ENCODE results near the gene STEEP1.
"Not testable (repeated sequence)": the region's sequence is repeated elsewhere in the genome, so short reads cannot be mapped to it uniquely, and the experiment has no call there.

STEEP1 gene

DNA sequence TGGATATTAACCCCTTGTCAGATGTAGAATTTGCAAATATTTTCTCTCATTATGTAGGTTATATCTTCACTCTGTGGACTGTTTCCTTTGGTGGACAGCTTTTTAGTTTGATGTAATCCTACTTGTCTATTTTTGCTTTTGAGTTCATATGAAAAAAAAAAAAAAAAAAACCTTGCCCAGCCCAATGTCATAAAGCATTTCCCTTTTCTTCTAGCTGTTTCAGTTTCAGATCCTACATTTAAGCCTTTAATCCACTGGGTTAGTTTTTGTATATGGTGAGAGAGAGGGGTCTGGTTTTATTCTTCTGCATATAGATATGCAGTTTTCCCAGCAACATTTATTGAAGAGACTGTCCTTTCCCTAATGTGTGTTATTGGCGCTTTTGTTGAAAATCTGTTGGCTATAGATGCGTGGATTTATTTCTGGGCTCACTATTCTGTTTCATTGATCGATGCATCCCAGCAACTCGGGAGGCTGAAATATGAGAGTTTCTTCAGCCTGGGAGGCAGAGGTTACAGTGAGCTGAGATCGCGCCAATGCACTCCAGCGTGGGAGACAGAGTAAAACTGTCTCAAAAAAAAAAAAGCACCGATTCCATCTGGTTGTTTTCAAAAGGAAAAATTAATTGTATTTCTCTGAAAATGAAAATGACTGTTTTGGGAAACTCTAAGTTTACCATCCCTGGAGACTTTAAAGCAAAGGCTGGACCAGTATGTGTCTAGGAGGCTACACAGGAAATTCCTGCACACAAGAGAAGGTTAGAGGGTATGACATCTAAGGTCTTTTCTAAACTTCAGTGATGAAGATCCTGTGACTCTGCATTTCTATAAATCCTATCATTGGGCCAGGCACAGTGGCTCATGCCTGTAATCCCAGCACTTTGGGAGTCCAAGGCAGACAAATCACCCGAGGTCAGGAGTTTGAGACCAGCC lies 35.6 kb downstream of the STEEP1 start:
- no peak for DNase-seq (ENCODE audit: low read depth in 3 of 3)

DNA sequence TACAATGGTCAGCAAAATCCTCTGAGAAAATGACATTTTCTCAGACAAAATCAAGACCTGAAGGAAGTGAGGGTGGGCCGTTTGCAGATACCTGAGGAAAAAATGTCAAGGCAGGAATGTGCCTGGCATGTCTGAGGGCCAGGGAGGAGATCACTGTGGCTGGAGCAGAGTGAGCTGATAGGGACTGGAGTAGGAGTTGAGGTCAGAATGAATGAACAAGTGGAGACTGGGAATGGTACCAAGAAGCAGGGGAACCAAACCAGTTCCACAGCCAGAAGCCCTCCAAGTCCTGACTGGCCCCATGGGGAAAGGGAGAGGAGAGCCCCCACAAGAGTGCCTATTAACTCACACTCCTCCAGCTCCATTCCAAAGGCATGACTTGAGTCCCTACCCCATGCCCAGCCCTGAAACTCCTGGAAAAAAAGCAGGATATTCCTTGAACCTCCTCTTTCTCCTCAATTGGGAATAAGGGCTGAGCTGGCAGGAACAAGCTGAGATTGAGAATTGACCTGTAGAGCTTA lies 41.5 kb downstream of the STEEP1 start:
- DNase-seq (ENCODE audit: low read depth in 3 of 3) = no peak

DNA sequence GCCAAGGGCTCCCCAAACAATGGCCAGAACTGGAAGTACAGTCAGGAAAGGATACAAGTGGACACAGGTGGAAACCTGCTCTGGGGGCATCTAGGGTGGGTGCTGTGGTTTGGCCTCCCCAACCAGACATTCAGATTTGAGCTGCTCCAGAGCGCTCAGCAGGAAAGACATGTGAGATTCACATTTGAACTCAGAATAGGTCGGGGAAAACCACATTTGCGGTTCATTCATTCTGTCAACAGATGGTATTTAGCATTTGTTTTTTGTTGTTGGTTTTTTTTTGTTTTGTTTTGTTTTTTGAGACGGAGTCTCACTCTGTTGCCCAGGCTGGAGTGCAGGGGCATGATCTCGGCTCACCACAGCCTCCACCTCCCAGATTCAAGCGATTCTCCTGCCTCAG lies 44.0 kb downstream of the STEEP1 start:
- no peak for DNase-seq (ENCODE audit: low read depth in 3 of 3)

DNA sequence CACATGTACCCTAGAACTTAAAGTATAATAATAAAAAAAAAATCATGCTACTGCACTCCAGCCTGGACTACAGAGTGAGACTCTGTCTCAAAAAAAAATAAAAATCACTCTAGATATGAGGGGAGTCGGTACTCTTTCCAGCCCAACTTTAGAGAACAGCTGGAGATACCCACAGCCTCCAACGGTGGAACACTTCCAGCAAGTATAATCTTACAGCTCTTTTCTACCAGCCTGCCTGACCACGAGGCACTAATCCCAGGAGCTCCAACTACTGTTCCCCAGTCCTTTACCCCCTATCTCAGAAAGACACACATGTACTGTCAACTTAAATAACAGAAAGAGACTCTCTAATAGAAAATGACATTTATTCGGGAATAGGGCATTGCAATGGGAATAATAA lies 46.8 kb downstream of the STEEP1 start:
- no peak for DNase-seq (ENCODE audit: low read depth in 3 of 3)

DNA sequence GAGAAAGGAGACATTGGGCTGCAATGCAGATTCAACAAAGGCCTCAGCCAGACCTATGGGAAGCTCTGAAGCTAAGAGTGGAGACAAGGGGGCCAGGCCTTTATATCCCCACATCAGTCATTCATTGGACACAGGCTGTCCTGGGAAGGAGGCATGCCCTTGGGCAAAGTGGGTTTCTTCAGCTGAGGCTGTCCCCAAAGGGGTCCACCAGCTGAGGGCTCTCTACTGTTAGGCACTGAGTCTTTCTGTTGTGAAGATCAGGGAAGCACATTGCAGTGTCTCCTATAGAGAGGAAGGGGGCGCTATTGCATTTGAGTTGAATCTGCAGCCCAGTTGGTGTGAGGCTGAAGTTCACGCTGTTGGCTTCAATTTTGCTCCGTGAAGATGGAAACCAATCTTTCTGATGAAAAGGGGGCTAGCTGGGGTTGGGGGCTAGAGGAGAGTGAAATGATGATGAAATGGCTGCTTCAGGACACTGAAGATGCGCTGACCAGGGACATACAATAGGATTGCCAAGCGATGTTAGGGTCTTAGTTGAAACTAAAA lies 49.0 kb downstream of the STEEP1 start:
- peak in 2 of 3 experiments; percentile 4 to 17 for DNase-seq (ENCODE audit: low read depth in 3 of 3)

DNA sequence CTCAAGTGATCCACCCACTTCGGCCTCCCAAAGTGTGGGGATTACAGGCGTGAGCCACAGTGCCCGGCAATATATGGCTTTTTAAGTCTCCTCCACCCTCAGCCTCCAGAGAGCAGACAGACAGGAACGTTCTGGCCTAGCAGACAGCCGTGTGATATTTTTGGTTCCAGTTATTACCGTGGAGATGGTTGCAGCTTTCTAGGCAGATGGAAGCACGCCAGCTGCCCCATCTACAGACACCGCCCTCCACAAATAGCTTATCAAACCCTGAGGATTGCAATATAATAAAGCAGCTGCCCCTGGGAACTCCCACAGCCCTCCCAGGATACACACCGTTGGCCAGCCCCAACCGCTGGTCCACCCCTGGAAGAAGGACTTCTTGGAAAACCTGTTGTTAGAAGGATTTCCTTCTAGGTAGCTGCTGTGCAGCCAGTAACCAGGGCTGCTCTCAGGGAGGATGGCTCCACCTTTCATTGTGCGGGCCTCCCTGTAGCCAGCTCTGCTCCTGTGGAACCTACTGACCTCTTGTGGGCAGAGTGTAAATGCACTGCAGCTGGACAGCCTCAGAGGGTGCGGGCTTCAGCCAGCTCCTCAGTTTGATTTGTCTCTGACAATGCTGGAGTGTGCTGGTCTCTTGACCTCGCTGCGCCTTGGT lies 52.9 kb downstream of the STEEP1 start:
- no peak for DNase-seq (ENCODE audit: low read depth in 3 of 3)

DNA sequence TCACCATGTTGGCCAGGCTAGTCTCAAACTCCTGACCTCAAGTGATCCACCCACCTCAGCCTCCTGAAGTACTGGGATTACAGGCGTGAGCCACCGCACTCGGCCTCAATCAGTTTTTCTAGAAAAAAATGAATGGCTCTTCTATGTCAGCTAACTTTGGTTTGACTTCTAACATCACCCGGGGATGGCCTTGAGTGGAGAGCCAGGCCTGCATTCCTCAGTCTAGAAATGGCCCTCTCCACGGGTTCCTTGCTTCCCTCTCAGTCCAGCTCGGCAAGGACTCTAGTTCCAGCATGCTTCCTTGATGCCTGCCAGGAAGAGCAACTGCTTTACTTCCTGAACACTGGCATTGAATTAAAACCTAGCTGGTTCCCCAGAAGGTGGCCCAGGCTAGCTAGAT lies 58.0 kb downstream of the STEEP1 start:
- DNase-seq (ENCODE audit: low read depth in 3 of 3) = no peak

DNA sequence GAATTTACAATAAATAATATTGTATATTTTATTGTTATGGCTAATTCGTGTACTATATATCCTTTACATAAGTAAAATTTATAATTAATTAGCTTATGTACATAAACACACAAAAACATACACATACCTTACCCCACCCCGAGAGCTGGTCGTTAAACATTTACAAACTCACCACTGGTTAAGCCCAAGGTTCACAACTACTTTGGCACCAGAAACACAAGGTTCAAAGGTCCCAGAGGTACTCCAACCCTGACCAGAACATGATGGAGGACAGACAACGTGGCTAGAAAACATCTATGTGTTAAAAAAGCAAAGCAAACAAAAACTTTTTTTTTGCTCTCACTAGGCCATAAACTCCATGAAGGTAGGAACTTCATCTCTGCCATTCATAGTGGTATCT lies 59.3 kb downstream of the STEEP1 start:
- no peak for DNase-seq (ENCODE audit: low read depth in 3 of 3)

DNA sequence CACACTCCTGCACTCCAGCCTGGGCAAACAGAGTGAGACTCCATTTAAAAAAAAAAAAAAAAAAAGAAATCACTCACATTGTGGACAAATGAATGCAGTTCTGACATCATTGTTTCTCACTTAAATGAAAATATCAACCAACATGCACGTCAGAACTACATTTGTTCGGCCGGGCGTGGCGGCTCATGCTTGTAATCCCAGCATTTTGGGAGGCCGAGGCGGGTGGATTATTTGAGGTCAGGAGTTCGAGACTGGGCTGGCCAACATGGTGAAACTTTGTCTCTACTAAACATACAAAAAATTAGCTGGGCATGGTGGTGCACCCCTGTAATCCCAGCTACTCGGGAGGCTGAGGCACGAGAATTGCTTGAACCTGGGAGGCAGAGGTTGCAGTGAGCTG lies 60.1 kb downstream of the STEEP1 start:
- DNase-seq (ENCODE audit: low read depth in 3 of 3) = not testable (repeated sequence)

DNA sequence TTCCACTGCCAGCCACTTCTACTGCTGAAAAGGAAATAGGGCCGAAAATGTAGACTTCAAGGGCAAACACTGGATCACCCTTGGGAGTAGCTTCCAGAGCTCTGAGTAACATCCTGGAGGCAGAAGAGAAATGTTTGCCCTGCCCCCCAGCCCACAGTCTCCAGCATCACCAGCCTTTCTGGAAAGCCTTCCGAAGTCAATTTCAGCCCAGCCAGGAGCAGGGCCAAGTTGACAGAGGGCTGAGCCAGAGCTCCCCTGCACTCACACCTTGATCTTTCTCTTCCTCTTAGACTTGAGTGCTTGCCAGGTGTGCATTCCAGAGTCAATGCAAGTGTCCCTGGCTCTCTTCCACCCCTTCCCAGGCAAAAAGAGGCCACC lies 61.7 kb downstream of the STEEP1 start:
- no peak for DNase-seq (ENCODE audit: low read depth in 3 of 3)

DNA sequence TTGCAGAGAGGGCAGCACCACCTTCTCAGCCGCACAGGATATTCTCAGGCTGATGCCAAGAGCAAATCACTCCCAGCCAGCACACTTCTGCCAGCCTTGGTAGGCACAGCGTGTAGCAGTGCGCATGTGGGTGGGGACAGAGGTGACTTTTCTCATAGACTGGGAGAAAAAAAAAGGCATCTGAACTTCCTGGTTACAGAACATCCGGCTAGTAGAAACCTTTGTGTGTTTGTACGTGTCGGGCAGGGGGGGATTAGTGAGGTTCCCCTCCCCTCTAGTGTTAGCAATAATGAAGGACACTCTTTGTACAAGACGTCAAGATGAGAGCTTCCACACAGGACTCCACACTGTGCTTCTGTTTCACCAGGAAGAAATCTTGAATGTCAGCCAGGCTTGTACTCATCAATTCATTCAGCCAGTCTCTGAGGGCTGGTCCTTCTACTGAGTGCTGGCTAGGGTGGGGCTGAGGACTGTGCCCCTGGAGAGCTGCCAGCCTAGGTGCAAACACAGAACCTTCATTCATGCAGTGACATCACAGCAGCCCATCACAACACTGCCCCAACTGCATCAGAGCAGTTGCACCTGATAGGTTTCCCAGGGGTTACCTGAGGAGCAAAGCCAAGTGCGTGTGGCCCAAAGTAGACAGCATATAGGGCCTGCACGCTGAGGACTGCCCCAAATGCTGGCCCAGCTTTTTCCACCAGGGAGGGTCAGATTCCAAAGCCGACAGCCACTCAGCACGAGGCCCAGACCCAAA lies 62.3 kb downstream of the STEEP1 start:
- DNase-seq (ENCODE audit: low read depth in 3 of 3) = no peak

DNA sequence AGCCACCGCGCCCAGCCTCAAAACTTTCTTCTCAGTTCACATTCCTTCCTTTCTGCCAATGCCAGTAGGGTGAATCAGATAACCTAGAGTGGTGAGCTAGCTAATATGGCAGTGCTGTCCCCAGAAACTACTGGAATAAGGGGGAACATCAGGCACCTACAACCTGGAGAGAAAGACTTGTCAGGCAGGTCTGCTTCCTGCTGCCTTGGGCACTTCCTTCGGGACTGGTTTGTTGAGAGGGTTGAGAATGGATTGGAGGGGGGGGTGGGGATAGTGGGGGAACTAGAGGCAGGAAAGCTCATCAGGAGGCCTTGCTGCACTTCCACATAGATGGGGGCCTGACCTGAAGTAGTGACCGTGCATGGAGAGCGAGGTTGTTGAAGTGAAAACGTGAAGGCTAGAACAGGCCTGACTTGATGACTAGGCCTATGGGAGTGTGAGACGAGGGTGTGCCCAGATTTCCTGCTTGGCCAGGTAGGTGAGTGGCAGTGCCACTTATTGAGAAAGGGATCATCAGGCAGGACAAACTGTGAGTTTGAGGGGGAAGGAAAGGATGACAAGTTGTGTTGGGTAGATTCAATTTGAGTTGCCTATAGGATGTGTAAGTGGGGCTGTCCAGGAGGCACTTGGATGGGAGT lies 63.6 kb downstream of the STEEP1 start:
- no peak for DNase-seq (ENCODE audit: low read depth in 3 of 3)

DNA sequence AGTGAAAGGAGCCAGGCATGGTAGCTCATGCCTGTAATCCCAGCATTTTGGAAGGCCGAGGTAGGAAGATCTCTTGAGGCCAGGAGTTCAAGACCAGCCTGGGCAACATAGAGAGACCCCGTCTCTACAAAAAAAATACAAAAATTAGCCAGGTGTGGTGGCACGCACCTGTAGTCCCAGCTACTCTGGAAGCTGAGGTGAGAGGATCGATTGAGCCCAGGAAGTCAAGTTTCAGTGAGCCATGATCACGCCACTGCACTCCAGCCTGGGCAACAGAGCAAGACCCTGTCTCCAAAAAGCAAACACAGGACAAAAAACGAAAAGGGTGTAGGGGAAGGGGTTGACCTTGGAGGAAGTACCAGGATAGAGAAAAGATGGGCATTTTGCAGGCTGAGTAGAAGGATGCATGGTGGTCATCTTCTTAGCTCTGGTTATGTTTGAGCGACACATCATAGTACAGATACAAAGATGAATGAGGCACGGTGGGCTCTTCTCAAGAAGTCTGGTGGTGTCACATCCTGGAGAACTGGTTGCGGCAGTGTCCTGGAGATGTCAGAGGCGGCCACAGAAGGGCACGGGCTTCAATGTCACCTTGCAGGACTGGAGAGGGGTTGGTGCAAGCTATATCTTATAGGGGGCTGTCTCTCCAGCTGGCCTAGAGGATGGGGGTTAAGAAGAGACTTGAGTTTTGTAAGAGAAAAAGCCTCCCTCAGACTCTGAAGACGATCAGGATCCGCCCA lies 65.0 kb downstream of the STEEP1 start:
- DNase-seq (ENCODE audit: low read depth in 3 of 3) = no peak

DNA sequence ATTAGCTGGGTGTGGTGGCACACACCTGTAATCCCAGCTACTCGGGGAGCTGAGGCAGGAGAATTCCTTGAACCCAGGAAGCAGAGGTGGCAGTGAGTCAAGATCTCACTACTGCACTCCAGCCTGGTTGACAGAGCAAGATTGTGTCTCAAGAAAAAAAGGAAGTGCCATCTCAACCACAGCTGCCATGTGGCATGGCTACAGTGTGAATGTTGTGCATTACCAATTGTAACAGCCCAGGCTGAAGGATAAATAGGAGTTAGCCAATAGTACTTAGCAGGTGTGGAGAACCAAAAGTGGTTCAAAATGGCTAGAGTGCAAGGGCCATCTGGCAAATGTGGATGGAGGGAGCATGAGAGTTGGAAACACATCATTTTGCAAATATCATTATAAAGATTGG lies 68.0 kb downstream of the STEEP1 start:
- no peak for DNase-seq (ENCODE audit: low read depth in 3 of 3)

DNA sequence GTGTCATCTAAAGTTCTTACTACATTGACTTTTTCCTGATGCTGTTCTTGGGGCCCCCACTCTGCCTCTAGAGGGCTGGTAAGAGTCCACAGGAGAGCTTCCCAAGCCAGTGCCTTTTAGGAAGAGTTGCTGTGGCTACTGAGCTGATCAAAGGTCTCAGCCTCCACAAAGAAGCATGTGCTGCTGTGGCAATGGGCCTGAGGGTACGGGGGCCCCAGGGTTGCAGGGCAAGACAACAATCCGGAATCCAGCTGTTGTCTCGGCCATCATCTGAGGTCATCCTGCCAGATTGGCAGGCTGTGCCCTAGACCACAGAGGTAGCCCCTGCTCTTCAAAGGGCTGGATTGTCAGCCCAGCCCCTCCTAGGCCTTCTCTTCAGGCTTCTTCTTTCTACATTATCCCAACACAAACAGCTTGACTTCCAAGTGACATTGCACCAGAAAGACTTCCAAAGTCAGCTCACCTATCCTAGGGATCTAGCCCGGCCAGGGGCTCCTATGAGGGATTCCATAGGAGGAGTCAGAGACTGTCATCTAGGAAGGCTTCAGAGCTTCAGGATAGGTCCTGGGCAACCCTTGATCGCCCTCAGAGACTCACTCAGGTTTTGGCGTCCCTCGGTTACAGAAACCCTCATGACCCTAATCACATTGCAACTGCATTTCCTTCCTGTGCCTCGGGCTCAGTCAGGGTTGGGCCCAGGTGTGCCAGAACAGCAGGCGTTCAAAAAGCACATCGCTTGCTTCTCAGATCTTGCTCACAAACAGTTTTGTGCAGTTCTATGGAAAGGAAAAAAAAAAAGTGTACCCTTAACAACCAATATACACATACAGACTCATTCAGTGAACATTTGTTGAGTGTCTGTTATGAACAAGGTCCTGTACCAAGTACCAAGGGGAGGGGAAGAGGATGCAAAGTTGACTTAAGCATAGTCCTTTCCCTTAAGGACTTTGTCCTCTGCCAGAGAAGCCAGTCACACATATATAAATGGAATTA lies 69.2 kb downstream of the STEEP1 start:
- DNase-seq (ENCODE audit: low read depth in 3 of 3) = no peak

DNA sequence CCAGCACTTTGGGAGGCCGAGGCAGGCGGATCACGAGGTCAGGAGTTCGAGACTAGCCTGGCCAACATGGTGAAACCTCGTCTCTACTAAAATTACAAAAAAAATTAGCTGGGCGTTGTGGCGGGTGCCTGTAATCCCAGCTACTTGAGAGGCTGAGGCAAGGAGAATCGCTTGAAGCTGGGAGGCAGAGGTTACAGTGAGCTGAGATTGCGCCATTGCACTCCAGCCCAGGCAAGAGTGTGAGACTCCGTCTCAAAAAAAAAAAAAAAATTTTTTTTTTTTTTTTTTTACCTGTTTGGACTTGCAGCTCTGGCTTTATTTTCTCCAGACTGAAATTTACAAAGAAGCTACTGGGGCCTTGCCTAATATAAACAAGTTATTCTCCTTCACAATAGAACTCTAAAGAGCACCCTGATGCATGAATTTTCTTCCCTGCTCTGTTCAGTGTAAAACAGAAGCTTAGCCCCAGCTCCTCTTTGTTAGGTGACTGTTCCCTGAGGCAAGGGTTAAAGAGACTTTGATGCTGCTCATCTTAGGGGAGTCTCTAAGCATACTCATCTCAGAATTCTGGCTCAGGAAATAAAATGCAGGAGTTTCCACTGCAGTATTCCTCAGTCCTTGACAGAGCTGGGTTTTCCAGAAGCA lies 71.2 kb downstream of the STEEP1 start:
- DNase-seq (ENCODE audit: low read depth in 3 of 3) = not testable (repeated sequence)

DNA sequence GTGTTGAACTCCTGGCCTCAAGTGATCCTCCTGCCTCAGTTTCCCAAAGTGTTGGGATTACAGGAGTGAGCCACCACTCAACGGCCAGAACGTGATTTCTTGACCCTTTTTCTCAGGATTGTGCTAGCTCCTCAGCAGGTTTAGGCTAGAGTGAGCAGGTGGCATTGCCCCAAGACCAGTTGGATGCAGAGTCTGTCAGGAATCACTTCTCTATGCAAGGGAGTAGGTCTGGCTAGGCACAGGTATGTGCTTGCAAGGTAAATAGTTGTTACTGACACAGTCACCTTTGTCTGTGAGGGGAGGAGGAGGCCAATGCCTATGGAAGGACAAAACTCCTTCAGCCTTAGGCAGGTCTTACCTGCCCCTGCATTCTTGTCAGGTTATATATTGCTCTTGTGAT lies 72.7 kb downstream of the STEEP1 start:
- DNase-seq (ENCODE audit: low read depth in 3 of 3) = no peak

DNA sequence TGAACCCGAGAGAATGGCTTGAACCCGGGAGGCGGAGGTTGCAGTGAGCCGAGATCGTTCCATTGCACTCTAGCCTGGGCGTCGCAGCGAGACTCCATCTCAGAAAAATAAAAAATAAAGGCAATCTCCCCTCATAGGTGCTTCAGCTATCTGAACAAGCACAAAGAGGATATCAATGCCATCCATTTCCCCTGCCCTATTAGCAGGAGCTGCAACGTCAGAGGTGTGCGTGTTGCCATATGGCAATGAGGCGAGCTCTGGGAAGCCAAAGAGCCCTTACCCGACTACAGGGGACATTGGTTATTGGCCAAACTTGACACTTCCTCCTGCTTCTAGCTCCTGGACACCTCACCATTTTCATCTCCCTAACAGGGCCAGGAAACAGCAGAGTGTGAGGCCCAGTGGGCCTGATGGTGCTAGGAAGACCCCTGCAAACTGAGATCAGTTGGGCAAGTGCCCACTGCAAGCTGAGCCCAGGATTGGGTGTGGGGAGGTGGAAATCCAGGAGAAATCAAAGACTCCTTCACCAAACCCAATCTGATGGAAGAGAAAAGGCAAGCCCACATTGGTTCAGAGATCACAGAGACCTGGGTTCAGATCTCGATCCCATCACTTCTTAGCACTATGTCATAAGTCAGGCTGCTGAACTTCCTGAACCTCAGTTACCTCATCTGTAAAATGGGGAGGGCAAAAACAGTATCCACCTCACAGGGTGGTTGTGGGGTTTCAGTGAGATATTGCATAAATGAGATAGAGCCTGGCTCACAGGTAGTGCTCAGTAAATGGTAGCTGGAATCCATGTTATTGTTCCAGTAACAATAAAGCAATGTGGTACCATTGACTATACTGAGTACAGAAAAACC lies 75.8 kb downstream of the STEEP1 start:
- no peak for DNase-seq (ENCODE audit: low read depth in 3 of 3)

Data from stimulated activated CD4-positive, alpha-beta T cell treated with anti-CD3 and anti-CD28 coated beads, TNF-alpha, amount 100 ng/mL, for 24 hours (primary cell).